Stimulated activated CD4-positive, alpha-beta T cell treated with anti-CD3 and anti-CD28 coated beads, Interleukin-1b, Interleukin-23, amount 100 ng/mL, for 24 hours (primary cell): Measurements from ENCODE around the gene SYT17.

Experiments used
- DNase-seq, 4 experiments: peaks; one replicate each; pipeline ENCODE4 v3.0.0-alpha.2; 2020; ENCODE audit warnings: low read depth in 4 of 4, low spot score in 1 of 4

The SYT17 gene

DNA sequence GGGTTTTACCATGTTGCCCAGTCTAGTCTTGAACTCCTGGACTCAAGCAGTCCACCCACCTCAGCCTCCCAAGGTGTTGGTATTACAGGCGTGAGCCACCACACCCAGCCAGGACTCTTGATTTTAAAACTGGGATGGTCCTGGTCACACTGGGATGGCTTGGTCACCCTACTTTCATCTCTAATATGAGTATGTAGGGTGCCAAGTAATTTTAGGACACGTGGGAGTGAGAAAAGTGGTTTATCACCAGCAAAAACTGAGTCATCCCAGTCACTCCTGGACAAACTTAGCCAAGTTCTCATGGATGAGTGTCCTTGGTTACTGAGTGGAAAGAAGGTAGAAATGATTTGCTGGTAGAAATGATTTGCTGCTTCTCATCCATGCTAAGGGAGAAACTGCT is 127.4 kb downstream of the SYT17 start:
- no peak for DNase-seq

DNA sequence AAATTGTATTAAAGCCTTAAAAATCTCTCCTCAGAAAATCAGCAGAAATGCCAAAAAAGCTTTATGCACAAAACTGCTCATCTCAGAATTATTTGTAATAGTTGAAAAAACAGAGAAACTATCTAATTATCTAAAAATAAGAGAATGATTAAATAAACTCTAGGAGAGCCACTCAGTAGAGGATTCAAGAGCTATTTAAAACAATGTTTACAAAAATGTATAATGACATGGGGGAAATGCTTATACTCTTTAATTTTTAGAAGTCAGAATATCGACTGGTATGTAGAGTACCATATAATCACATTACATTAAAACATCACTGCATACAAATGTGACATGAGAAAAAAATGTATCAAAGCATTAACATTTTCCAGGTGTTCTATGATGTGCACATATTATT is 129.4 kb downstream of the SYT17 start:
- no peak for DNase-seq

DNA sequence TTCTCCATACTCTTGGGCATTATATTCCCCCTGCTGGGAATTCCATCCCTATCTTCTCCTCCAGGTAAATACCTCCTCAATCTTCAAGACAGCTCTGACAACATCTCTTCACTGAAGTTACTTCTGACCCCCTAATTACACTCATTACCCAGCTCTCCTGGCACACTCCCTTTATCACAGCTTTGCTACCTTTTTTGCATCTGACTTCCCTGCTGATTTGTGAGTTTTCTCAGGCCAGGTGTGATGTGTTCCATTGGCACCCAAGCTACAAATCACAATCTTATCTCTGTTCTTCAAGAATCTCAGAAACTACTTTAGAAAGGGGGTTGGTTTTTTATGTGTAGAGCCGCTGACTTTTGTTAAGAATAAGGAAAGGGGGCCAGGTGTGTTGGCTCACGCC is 131.5 kb downstream of the SYT17 start:
- DNase-seq: no peak

DNA sequence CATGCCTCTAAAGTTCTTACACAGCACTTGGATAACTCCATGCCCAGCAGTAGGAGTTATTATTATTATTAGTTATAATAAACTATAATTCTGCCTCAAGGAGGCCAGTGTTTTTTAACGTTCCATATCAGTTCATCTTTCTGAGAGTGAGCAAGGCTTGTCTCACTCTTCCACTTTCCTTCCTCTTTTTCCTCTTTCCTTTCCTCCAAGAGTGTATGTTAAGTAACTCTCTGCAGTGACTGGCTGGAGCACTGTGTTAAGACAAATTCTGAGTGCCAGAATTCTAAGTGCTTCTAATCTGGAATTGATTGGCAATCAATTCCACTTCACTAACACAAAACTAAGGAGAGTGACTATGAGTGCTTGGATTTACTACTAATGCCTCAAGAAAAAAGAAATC is 133.9 kb downstream of the SYT17 start:
- no peak for DNase-seq

DNA sequence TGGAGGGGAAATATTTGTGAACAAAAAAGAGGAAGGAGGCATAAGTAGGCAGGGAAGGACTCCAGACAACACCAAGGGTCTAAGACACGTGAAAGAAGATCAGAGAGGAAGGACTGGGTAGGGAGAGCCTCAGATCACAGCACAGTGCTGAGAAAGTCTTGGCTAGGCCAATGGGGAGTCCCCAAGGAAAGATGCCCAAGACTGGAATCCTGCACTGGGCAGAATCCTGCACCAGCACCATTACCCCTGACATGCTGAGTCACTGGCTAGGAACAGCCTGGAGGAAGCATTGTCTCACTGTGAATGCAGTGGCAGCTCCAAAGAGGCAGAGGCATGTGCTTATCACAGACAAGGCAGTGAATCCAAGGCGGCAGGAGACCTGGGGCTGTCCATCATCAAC is 136.7 kb downstream of the SYT17 start:
- no peak for DNase-seq

DNA sequence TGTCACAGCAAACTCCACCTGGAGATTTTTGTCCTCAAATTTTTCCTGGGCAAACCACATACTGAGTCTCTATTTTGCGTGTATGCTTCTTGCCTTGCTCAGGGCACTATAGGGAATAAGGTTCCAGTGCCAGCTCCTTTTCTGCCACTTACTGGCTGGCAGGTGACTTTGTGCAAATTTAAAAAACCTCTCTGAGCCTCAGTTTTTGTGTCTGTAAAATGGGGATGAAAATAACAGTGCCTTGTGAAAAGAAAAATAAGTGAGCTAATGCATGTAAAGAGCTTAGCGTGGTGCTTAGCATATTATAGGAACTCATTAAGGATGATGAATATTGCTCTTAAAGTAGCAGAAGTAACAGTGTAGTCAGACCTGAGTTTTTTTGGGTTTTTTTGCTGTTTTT is 137.4 kb downstream of the SYT17 start:
- DNase-seq: no peak

DNA sequence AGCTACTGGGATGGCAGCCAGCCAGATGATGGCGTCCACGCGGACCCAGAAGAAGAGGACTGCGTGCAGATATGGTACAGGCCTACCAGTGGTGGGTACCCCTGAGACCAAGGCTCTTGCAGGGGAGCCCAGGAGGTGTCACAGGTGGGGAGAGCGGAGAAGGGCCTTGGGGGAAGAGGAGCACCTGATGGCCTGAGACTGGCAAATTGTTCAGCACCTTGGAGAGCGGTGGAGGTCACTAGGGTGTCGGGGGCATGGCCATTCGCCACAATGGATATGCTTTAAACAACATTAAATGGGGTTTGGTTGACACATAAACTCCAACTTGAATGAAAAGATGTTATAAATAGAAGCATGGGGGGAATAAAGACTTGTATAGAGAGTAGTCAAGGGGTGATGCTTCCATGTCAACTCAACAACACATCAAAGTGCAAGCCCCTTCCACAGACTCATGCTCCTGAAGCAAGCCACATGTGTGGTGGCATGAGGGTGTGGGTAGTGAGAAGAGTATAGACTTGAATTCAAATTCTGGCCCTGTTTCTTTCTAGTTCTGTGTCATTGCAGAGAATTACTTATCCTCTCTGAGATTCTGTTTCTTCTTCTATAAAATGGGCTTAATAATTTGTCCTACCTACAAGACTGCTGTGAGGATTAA is 139.7 kb downstream of the SYT17 start:
- DNase-seq: no peak

DNA sequence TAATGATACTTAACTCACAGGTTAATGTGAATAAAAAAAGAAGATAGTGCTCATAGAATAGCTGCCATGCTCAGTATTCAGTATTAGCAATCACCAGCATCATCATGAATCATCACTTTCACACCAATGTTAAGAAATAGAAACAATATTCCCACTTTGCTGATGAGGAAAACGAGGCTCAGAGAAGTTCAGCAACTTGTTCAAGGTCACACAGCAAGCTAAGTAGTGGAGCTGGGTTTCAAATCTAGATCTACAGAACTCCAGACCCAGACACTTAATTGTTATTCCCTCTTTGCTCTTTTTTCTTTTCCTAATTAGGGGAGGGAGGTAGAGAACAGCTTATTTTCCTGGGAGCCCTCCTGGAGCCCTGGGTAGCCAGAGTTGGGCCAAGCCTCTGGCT is 140.4 kb downstream of the SYT17 start:
- DNase-seq: no peak

DNA sequence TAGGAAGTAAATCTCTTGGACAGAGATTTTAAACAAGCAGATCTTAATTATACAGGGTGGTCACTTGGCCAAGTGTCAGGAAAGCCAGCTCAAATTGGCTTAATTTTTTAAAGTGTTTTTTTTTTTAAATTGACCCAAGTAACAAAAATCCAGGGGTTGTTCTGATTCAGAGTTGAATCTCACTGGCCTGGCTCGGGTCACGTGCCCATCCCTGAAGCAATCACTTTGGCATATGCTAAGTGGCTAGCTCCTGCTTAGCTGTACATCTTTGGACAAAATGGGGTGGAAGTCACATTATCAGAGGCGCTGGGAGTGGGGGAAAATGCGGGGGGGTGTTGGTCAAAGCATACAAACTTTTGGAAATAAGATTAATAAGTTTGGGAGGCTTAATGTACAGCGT is 141.1 kb downstream of the SYT17 start:
- no peak for DNase-seq

DNA sequence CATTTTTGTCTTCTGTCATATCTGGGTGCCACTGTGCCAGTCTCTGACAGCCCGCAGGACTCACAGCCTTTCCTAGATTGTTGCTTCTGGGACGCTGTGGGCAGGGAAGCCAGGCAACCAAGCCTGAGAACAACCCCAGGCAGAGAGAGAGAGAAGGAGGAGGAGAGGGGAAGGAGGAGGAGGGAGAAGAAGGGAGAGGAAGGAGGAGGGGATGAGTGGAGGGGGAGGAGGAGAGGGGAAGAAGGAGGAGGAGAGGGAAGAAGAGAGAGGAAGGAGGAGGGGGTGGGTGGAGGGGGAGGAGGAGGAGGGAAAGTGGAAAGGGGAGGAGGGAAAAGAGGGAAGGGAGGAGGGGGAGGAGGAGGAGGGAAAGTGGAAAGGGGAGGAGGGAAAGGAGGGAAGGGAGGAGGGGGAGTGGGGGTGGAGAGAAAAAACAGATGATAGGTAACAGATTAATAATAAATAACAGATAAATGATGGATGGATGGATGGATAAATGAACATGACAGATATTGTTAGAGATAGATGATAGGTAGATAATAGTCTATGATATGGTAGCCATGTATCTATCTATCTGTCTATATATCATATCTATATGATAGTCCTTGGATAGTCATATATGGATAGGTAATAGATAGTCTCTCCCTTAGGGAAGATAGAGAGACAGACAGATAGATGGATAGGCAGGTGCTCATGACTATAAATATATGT is 146.8 kb downstream of the SYT17 start:
- DNase-seq: no peak

DNA sequence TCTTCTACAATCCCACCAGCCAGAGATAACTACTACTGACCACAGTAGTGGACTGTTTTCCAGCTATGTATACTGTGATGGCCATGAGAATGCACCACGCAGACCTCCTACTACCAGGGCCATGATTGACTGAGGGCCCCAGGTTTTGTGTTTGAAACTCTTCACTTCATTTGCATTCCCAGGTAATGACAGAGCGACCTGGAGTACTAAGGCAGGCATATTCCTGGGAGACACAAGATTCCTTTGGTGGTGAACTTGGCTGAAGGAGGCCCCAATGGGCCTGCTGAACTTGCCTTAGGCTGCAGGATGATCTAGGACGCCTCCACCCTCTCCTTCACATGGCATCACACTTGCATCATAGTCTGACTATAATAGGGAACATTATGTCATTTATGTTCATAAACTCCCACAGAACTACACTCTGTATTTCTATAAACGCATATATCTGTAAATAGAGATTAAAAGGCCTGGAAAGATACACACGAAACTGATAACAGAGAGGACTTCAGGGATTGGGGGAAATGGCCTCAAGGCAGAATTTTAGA is 147.9 kb downstream of the SYT17 start:
- DNase-seq: no peak

DNA sequence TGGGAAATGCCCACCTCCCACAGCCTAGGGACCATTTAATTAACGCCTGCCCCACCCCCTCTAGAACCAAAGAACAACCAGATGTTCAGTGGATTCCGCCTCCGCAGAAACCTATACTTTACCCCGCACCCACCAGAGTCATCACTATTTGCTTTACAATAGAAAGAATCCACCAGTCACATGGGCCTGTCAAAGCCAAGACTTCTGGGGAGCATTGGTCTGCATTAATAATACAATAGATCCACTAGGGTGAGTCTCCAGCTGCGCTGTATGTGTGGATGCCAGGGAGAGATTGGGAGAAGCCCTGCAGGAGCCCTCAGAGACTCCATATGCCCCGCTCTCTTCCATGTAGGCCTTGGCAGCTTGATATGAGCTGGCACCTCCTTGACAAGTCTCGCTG is 148.8 kb downstream of the SYT17 start:
- no peak for DNase-seq
